SJCRH30 (cell line): ENCODE results near the gene ARL6IP6. TPM values are rescaled to one million over a fixed set of nuclear protein-coding genes. Genes with fewer than 3 reads are reported as not detected.
"Not testable (repeated sequence)": the region's sequence is repeated elsewhere in the genome, so short reads cannot be mapped to it uniquely, and the experiment has no call there.

Source experiments
- DNase-seq, 2 experiments: peaks; one replicate each; pipeline ENCODE4 v3.0.0-alpha.2; 2015 to 2020
- H3K27ac ChIP-seq: fragments of 250-450 bp; sonication (Bioruptor Pico); 2 replicates; pipeline ENCODE4 v1.5.1; 2020; ENCODE audit warnings: mild to moderate bottlenecking, moderate library complexity
- H3K27me3 ChIP-seq: fragments of 250-450 bp; sonication (Bioruptor Pico); 2 replicates; pipeline ENCODE4 v1.5.1; 2020; ENCODE audit warnings: mild to moderate bottlenecking, moderate library complexity
- H3K36me3 ChIP-seq: fragments of 250-450 bp; sonication (Bioruptor Pico); 2 replicates; pipeline ENCODE4 v1.5.1; 2020; ENCODE audit warnings: mild to moderate bottlenecking, moderate library complexity
- H3K4me1 ChIP-seq: fragments of 250-450 bp; sonication (Bioruptor Pico); 2 replicates; pipeline ENCODE4 v1.5.1; 2020; ENCODE audit warnings: mild to moderate bottlenecking, moderate library complexity
- H3K4me3 ChIP-seq: fragments of 250-450 bp; sonication (Bioruptor Pico); 2 replicates; pipeline ENCODE4 v1.5.1; 2020; ENCODE audit warnings: mild to moderate bottlenecking, moderate library complexity
- H3K9me3 ChIP-seq: fragments of 250-450 bp; sonication (Bioruptor Pico); replicated peaks from 2 replicates; pipeline ENCODE4 v1.5.1; 2020; ENCODE audit warnings: mild to moderate bottlenecking, moderate library complexity
- total RNA-seq: library from RNA; depleted of rRNA; stranded (reverse); fragments of >200 nt; shearing (Covaris generic); gene quantifications from 2 replicates; pipeline ENCODE4 v1.2.3, GENCODE V29; 2014

Gene ARL6IP6
- total RNA-seq, 1 experiment from 2014 or later: 46.8 TPM

DNA sequence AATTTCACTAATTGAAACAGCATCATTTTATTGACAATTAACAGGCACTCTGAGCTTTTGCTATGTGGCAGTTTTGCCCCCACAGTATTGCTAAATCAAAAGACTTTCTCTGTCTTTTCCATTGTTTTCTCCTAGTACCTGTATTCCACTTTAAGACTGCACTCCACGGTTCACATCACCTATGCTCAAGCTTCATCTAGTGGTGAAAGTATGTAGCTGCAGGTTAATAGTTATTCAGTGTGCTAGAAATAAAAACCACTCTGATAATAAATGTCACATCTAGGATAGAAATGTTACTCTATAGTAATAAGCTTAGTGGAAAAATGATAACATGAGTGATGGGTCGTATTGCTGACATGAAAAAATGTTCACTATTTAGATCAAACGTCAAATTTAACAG lies 24.6 kb downstream of the ARL6IP6 start:
- Histone ChIP-seq H3K4me1 (no peaks in the 10 kb centered on the region), H3K27me3 (no peaks in the 10 kb centered on the region), H3K27ac (no peak overlapping the region), H3K36me3 (peaks cover 42% of the 10 kb centered on the region), H3K9me3 (no peaks in the 10 kb centered on the region), H3K4me3 (no peak overlapping the region)
- peak in 1 of 2 experiments; percentile 9 for DNase-seq

DNA sequence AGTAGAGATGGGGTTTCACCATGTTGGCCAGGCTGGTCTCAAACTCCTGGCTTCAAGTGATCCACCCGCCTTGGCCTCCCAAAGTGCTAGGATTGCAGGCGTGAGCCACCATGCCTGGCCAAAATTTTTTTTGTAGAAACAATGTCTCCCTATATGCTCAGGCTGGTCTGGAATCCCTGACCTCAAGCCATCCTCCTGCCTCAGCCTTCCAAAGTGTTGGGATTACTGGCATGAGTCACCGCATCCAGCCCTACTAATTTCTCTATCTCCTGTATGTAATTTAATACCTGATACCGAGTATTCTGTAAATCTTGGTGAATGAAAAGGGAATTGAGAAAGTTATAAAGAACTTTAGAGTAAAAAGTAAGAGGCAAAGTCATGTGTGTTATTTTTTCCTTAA lies 29.3 kb downstream of the ARL6IP6 start:
- DNase-seq: peak; percentile 46 to 55

DNA sequence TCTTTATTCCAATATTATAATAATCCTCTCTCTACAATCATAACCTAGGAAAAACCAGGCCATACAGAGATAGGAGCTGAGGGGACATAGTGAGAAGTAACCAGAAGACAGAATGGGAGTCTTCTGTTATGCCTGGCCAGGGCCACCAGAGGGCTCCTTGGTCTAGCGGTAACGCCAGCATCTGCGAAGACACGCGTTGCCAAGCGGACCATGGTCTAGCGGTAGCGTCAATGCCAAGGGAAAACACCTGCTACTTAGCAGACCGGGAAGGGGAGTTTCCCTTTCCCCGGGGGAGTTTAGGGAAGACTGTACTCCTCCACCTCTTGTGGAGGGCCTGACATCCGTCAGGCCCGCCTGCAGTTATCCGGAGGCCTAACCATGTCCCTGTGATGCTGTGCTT lies 36.6 kb downstream of the ARL6IP6 start:
- H3K4me3 ChIP-seq: no peak overlapping the region
- no peak overlapping the region for H3K27ac ChIP-seq
- H3K4me1 ChIP-seq: no peaks in the 10 kb centered on the region
- no peak for DNase-seq
- H3K27me3 ChIP-seq: no peaks in the 10 kb centered on the region
- no peaks in the 10 kb centered on the region for H3K9me3 ChIP-seq
- H3K36me3 ChIP-seq: peaks cover 47% of the 10 kb centered on the region

More for the DNA sequence above, 29.3 kb downstream of the ARL6IP6 start:
- not testable (repeated sequence) for H3K27me3 ChIP-seq, H3K27ac ChIP-seq, H3K4me3 ChIP-seq, H3K4me1 ChIP-seq, H3K9me3 ChIP-seq
- H3K36me3 ChIP-seq: peaks cover 41% of the 10 kb centered on the region

DNA sequence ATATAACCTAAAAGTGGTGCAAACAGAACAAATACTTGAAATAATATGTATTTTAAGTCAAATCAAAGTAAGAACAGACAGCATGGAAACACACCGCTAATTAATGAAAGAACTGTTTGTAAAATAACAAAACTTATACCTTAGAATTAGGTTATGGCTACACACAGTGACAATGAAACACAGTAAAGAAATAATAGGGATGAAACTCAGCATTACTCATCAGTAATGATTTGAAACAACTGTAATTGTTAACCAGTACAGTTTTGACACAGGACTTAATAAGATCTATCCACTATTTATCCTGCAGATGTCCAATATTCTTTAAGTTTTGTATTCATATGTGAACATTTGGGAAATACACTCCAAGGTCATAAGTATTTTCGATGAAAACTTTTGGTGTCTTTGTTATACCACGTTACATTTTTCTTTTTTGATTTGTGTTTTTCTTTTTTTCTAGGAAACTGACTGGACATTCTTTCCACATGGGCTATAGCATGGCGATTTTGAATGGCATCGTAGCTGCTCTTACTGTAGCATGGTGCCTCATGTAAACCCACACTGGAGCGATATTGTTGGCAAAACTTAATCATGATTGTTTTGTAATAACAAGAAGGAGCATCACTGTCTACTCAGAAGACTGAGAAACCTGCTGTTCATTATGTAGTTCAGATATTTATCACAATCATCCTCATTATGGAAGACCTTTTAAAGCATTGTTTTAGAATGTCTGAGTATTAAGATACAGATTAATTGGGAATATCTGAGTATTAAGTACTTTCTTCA lies 41.1 kb downstream of the ARL6IP6 start:
- H3K4me3 ChIP-seq: no peak overlapping the region
- DNase-seq: no peak
- H3K4me1 ChIP-seq: no peaks in the 10 kb centered on the region
- H3K27me3 ChIP-seq: no peaks in the 10 kb centered on the region
- peaks cover 31% of the 10 kb centered on the region for H3K36me3 ChIP-seq
- no peaks in the 10 kb centered on the region for H3K9me3 ChIP-seq
- no peak overlapping the region for H3K27ac ChIP-seq

DNA sequence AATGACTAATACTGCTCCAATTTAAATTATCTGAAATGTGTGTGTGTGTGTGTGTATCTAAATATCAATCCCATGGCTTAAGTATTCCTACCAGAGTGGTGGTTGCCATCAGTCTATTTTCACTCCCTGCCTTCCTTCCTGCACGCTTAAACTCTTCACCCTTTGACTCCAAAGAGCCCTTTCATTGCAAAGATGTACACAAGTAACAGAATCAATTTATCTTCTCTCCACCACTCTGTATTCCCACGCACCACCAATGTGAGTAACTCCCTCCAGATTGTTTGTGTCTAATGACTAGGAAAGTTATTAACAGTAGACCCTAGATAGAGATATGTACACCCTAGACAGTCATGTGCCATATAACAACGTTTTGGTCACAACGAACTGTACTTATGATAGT lies 42.8 kb downstream of the ARL6IP6 start:
- H3K4me3 ChIP-seq: no peak overlapping the region
- H3K36me3 ChIP-seq: peaks cover 25% of the 10 kb centered on the region
- H3K4me1 ChIP-seq: no peaks in the 10 kb centered on the region
- no peak for DNase-seq
- H3K9me3 ChIP-seq: no peaks in the 10 kb centered on the region
- no peaks in the 10 kb centered on the region for H3K27me3 ChIP-seq
- no peak overlapping the region for H3K27ac ChIP-seq

DNA sequence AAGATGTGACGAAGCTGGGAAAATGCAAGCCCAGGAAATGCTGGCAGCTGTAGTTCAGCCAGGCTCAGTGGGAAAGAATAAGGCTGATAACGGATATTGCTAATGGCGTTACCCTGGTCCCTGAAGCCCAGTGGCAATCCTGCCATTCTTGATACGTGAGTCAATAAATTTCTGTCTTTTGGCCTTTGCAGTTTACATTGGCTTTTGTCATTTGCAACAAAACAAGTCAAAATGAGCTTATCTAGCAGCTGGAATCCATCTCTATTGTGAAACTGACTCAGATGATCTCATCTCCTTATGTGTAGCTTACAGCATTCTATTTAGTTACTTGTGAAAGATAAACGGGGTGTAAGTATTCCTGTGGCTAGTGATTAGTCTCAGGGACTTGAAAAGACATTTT lies 43.8 kb downstream of the ARL6IP6 start:
- Histone ChIP-seq H3K27ac (no peak overlapping the region), H3K4me1 (no peaks in the 10 kb centered on the region), H3K9me3 (no peaks in the 10 kb centered on the region), H3K4me3 (no peak overlapping the region), H3K27me3 (no peaks in the 10 kb centered on the region), H3K36me3 (peaks cover 18% of the 10 kb centered on the region)
- DNase-seq: no peak

DNA sequence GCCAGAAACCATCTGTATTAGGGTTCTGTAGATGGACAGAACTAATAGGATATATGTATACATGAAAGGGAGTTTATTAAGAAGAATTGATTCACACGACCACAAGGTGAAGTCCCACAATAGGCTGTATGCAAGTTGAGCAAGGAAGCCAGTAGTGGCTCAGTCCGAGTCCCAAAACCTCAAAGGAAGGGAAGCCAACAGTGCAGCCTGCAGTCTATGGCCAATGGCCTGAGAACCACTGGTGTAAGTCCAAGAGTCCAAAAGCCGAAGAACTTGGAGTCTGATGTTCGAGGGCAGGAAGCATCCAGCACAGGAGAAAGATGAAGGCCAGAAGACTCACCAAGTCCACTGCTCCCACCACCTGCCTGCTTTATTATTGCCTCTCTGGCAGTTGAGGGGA lies 44.8 kb downstream of the ARL6IP6 start:
- H3K36me3 ChIP-seq: peaks cover 15% of the 10 kb centered on the region
- not testable (repeated sequence) for H3K27ac ChIP-seq, DNase-seq, H3K4me3 ChIP-seq, H3K27me3 ChIP-seq, H3K9me3 ChIP-seq, H3K4me1 ChIP-seq

DNA sequence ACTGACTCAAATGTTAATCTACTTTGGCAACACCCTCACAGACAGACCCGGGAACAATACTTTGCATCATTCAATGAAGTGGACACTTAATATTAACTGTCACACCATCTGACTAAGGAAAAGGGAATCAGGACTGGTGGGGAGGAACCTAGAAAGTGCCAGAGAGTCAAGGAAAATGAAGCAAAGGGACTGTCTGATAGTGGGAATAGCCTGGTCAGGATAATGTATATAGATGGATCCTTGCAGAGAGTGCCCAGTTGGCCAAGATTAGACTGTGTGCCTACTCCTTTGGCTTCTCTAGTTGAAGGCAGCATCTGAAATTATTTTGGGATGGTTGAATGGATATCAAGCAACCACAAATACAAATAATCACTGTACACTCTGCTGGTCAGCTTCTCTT lies 45.2 kb downstream of the ARL6IP6 start:
- Histone ChIP-seq H3K4me1 (no peaks in the 10 kb centered on the region), H3K27me3 (no peaks in the 10 kb centered on the region), H3K36me3 (peaks cover 11% of the 10 kb centered on the region), H3K9me3 (no peaks in the 10 kb centered on the region), H3K27ac (no peak overlapping the region), H3K4me3 (no peak overlapping the region)
- DNase-seq: no peak

DNA sequence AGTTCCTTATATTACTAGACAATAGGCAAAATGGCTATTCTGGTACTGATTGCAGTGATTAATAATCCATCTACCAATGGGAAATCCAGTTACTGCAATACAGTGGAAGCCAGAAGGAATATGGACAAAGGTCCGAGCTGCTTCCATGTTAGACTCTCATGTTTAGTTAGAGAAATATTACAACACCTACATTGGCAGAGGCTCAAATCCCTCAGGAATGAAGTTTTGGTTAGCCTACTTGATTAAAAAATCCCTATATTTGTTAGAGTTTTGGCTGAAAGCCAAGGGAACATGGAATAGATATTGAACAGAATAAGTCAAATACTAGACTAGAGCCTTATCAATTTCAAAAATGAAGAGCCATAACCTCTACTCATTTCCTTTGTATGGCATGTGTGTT lies 48.5 kb downstream of the ARL6IP6 start:
- Histone ChIP-seq H3K4me1 (no peaks in the 10 kb centered on the region), H3K36me3 (no peaks in the 10 kb centered on the region)
- DNase-seq: no peak

DNA sequence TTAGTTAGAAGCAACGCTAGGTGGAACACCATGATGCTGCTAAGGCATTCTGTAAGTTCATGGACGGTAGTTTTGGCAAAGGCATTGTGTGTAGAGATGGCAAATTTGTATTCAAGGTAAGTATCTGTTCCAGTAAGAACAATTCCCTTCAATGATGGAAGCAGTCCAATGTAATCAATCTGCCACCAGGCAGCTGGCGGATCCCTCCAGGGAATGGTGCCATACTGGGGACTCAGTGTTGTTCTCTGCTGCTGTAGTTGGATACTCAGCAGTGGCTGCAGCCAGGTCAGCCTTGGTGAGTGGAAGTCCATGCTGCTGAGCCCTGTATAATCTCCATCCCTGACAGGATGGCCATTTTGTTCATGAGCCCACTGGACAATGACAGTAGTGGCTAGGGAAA lies 62.8 kb downstream of the ARL6IP6 start:
- no peak for DNase-seq

More for the DNA sequence above, 48.5 kb downstream of the ARL6IP6 start:
- H3K4me3 ChIP-seq: no peak overlapping the region
- no peaks in the 10 kb centered on the region for H3K9me3 ChIP-seq
- H3K27me3 ChIP-seq: no peaks in the 10 kb centered on the region
- no peak overlapping the region for H3K27ac ChIP-seq

DNA sequence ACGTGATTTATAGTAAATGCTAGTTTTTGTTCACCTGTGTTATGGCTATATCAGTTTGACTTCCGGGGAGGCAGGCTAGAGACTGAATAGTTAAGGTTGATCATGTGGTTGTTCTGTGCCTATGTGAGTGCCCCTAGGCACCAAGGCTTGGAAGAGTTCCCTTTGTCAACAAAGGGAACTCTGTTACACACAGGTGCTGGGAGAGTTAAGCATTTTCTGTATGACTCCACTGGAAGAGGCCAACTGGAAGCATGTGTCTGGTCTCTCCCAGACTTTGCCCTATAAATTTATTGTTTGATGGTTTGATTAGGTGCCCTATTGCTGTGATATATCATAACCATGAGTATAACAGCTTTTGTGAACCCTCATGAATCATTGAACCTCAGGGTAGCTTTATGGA lies 63.8 kb downstream of the ARL6IP6 start:
- Histone ChIP-seq H3K4me3 (no peak overlapping the region), H3K9me3 (no peaks in the 10 kb centered on the region), H3K27me3 (no peaks in the 10 kb centered on the region), H3K27ac (no peak overlapping the region), H3K36me3 (no peaks in the 10 kb centered on the region; the same call in 1 of the 2 replicates), H3K4me1 (no peaks in the 10 kb centered on the region)
- no peak for DNase-seq

More for the DNA sequence above, 62.8 kb downstream of the ARL6IP6 start:
- H3K4me3 ChIP-seq: no peak overlapping the region
- H3K27me3 ChIP-seq: no peaks in the 10 kb centered on the region
- H3K9me3 ChIP-seq: no peaks in the 10 kb centered on the region
- H3K36me3 ChIP-seq: no peaks in the 10 kb centered on the region; the same call in 1 of the 2 replicates
- no peak overlapping the region for H3K27ac ChIP-seq
- H3K4me1 ChIP-seq: no peaks in the 10 kb centered on the region

DNA sequence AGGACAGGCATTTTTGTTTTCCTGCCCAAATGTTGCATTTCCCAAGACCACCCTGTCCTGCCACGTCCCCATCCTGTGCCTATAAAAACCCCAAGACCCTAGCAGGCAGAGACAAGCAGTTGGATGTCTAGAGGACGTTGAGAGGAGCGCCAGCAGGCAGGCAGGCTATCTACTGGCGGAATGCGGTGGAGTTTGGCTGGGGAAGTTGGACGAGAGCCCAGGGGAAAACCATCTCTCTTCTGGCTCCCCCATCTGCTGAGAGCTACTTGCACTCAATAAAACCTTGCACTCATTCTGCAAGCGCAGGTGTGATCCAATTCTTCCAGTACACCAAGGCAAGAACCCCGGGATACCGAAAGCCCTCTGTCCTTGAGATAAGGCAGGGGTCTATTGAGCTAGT lies 72.5 kb downstream of the ARL6IP6 start:
- Histone ChIP-seq H3K4me3 (no peak overlapping the region), H3K9me3 (no peaks in the 10 kb centered on the region)
- no peak for DNase-seq

DNA sequence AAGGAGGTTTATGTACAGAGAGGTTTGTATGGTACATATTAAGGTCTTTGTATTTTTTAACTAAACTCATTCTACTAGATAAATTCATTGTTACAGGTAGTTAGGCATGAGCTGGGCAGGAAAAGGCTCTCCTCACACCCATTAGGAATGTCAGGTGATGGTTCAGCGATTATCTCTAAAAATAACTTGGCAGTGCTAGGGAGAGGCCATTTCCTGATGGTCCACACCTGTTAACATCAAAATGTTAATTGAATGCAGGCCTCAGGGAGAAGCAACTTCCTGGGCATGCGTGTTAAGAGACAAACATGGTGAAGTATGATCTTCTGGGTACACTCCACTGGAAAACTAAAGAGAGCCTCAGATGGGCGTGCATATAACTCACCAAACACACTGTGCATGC lies 73.6 kb downstream of the ARL6IP6 start:
- Histone ChIP-seq H3K27me3 (no peaks in the 10 kb centered on the region), H3K4me3 (no peak overlapping the region), H3K9me3 (no peaks in the 10 kb centered on the region), H3K36me3 (no peaks in the 10 kb centered on the region), H3K4me1 (no peaks in the 10 kb centered on the region), H3K27ac (no peak overlapping the region)
- no peak for DNase-seq

More for the DNA sequence above, 72.5 kb downstream of the ARL6IP6 start:
- H3K27ac ChIP-seq: no peak overlapping the region
- no peaks in the 10 kb centered on the region for H3K27me3 ChIP-seq
- no peaks in the 10 kb centered on the region for H3K36me3 ChIP-seq
- H3K4me1 ChIP-seq: no peaks in the 10 kb centered on the region

DNA sequence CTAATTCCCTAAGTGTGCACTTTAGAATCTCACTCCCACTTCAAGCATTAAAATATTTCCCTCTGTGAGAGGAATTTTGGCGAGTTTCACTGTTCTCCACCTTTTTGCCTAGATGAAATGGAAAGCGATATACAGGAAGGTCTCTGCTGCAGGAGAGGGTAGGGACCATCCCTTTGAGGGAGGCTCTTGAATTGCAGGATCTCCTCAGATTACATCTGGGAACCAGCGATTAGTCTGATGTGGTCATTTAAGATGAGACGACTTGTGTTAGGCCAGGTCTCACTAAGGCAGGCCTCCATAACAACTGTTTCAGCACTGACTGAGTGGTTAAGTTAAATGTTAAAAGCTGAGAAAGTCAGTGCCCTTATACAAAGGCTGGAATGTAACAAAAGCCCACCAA lies 74.6 kb downstream of the ARL6IP6 start:
- Histone ChIP-seq H3K4me1 (no peaks in the 10 kb centered on the region), H3K9me3 (no peaks in the 10 kb centered on the region), H3K36me3 (no peaks in the 10 kb centered on the region), H3K27me3 (no peaks in the 10 kb centered on the region), H3K4me3 (no peak overlapping the region), H3K27ac (no peak overlapping the region)
- no peak for DNase-seq

DNA sequence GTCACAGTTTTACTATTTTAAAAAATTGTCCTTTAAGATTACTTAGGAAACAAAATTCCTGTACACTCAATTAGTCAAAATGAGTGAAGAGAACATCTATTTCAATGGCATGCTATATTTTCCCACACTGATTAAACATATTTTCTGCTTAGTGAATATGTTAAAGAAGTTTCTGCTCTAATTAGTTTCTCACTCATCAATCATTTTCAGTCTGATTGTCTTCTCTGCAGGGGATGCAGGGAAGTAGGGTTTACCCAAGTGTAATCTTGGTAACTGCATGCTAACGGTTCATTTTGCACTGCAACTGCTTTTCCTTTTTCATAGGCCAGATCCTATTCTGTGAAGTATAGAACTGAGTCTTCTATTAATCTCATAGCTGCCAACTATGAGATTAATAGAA lies 78.5 kb downstream of the ARL6IP6 start:
- H3K4me1 ChIP-seq: no peaks in the 10 kb centered on the region
- H3K27me3 ChIP-seq: no peaks in the 10 kb centered on the region
- H3K9me3 ChIP-seq: no peaks in the 10 kb centered on the region
- H3K4me3 ChIP-seq: no peak overlapping the region
- no peak overlapping the region for H3K27ac ChIP-seq
- H3K36me3 ChIP-seq: no peaks in the 10 kb centered on the region
- DNase-seq: no peak
